ENCODE results near the gene CD1B.
"Not testable (repeated sequence)": the region's sequence is repeated elsewhere in the genome, so short reads cannot be mapped to it uniquely, and the experiment has no call there.

CD1B gene

DNA sequence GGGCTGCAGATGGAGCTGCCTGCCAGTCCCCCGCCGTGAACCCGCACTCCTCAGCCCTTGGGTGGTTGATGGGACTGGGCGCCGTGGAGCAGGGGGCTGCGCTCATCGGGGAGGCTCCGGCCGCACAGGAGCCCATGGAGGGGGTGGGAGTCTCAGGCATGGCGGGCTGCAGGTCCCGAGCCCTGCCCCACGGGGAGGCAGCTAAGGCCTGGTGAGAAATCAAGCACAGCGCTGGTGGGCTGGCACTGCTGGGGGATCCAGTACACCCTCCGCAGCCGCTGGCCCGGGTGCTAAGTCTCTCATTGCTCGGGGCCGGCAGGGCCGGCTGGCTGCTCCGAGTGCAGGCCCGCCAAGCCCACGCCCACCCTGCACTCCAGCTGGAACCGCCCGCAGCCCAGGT, 17.6 kb upstream of the CD1B start:
- DNase-seq (ENCODE audit: low spot score): not testable (repeated sequence)
- WGBS, 2 donors (ENCODE audit: extremely low coverage in 2 of 2, insufficient read length in 2 of 2, insufficient replicate concordance in 1 of 2): no CpG with 5 or more reads among the region's 24 CpGs

DNA sequence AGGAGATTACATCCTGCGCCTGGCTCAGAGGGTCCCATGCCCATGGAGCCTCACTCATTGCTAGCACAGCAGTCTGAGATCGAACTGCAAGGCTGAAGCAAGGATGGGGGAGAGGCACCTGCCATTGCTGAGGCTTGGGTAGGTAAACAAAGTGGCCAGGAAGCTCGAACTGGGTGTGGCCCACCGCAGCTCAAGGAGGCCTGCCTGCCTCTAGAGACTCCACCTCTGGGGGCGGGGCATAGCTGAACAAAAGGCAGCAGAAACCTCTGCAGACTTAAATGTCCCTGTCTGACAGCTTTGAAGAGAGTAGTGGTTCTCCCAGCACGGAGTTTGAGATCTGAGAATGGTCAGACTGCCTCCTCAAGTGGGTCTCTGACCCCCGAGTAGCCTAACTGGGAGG, 5.1 kb upstream of the CD1B start:
- H2BK12ac ChIP-seq (ENCODE audit: low read length); H2AK5ac ChIP-seq (ENCODE audit: low read depth, low read length); DNase-seq (ENCODE audit: low spot score); H3K14ac ChIP-seq (ENCODE audit: low read length); H3K36me3 ChIP-seq (replicated peaks in 1 of 2; ENCODE audit: control insufficient read depth in 2 of 2, insufficient read depth in 2 of 2, low read length in 2 of 2); H3K9ac ChIP-seq (ENCODE audit: low read depth, low read length, poor library complexity); H3K79me1 ChIP-seq (ENCODE audit: low read depth, low read length); H3K18ac ChIP-seq (ENCODE audit: low read length); H3K4ac ChIP-seq (ENCODE audit: low read length); H2BK5ac ChIP-seq (ENCODE audit: low read length); H3K4me1 ChIP-seq (ENCODE audit: control insufficient read depth in 2 of 2, insufficient read depth in 1 of 2, low read depth in 1 of 2, low read length in 2 of 2); H3K23ac ChIP-seq (ENCODE audit: low read depth, low read length, poor library complexity); H3K4me3 ChIP-seq (ENCODE audit: low read length in 2 of 2); H3K27ac ChIP-seq (replicated peaks; ENCODE audit: low read length); H2AFZ ChIP-seq (ENCODE audit: low read length); H3K27me3 ChIP-seq (ENCODE audit: control insufficient read depth in 3 of 3, insufficient read depth in 3 of 3, low read depth in 1 of 3, low read length in 3 of 3); H2BK15ac ChIP-seq (ENCODE audit: low read length); H4K8ac ChIP-seq (ENCODE audit: low read depth, low read length); H4K91ac ChIP-seq (ENCODE audit: low read depth, low read length, poor library complexity); H2BK120ac ChIP-seq (ENCODE audit: low read depth, low read length); H3K4me2 ChIP-seq (ENCODE audit: insufficient read depth, low read length, poor library complexity, severe bottlenecking); H3K9me3 ChIP-seq (replicated peaks in 1 of 2; ENCODE audit: control insufficient read depth in 2 of 2, insufficient read depth in 1 of 2, low read depth in 1 of 2, low read length in 2 of 2): not testable (repeated sequence)
- no CpG with 5 or more reads among the region's 7 CpGs for WGBS, 2 donors (ENCODE audit: extremely low coverage in 2 of 2, insufficient read length in 2 of 2, insufficient replicate concordance in 1 of 2)

More for the DNA sequence above, 17.6 kb upstream of the CD1B start:
- not testable (repeated sequence) for H4K91ac ChIP-seq (ENCODE audit: low read depth, low read length, poor library complexity); H2BK5ac ChIP-seq (ENCODE audit: low read length); H4K8ac ChIP-seq (ENCODE audit: low read depth, low read length); H2AK5ac ChIP-seq (ENCODE audit: low read depth, low read length); H3K9me3 ChIP-seq (replicated peaks in 1 of 2; ENCODE audit: control insufficient read depth in 2 of 2, insufficient read depth in 1 of 2, low read depth in 1 of 2, low read length in 2 of 2); H3K9ac ChIP-seq (ENCODE audit: low read depth, low read length, poor library complexity); H3K36me3 ChIP-seq (replicated peaks in 1 of 2; ENCODE audit: control insufficient read depth in 2 of 2, insufficient read depth in 2 of 2, low read length in 2 of 2); H3K27ac ChIP-seq (replicated peaks; ENCODE audit: low read length); H2BK15ac ChIP-seq (ENCODE audit: low read length); H3K4me2 ChIP-seq (ENCODE audit: insufficient read depth, low read length, poor library complexity, severe bottlenecking); H3K4me1 ChIP-seq (ENCODE audit: control insufficient read depth in 2 of 2, insufficient read depth in 1 of 2, low read depth in 1 of 2, low read length in 2 of 2); H2BK120ac ChIP-seq (ENCODE audit: low read depth, low read length); H3K4me3 ChIP-seq (ENCODE audit: low read length in 2 of 2); H3K18ac ChIP-seq (ENCODE audit: low read length); H3K27me3 ChIP-seq (ENCODE audit: control insufficient read depth in 3 of 3, insufficient read depth in 3 of 3, low read depth in 1 of 3, low read length in 3 of 3); H2AFZ ChIP-seq (ENCODE audit: low read length); H3K23ac ChIP-seq (ENCODE audit: low read depth, low read length, poor library complexity); H3K4ac ChIP-seq (ENCODE audit: low read length); H3K79me1 ChIP-seq (ENCODE audit: low read depth, low read length); H2BK12ac ChIP-seq (ENCODE audit: low read length); H3K14ac ChIP-seq (ENCODE audit: low read length)

DNA sequence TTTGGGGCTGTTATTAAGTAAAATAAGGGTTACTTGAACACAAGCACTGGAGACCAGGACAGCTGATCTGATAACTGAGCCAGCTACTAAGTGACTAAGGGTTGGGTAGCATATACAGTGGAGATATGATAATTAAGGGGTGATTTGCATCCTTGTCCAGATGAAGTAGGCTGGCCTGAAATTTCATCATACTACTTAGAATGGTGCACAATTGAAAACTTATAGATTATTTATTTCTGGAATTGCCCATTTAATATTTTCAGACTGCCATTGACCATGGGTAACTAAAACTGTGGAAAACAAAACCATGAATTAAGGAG, 3.8 kb upstream of the CD1B start:
- no peak overlapping the region for H2BK5ac ChIP-seq (ENCODE audit: low read length)
- H3K4me1 ChIP-seq (ENCODE audit: control insufficient read depth in 2 of 2, insufficient read depth in 1 of 2, low read depth in 1 of 2, low read length in 2 of 2): no peaks in the 10 kb centered on the region
- no peaks in the 10 kb centered on the region for H3K9me3 ChIP-seq (replicated peaks in 1 of 2; ENCODE audit: control insufficient read depth in 2 of 2, insufficient read depth in 1 of 2, low read depth in 1 of 2, low read length in 2 of 2)
- H3K18ac ChIP-seq (ENCODE audit: low read length): no peak overlapping the region
- no peak overlapping the region for H3K23ac ChIP-seq (ENCODE audit: low read depth, low read length, poor library complexity)
- H3K14ac ChIP-seq (ENCODE audit: low read length): no peak overlapping the region
- no peak overlapping the region for H4K8ac ChIP-seq (ENCODE audit: low read depth, low read length)
- H3K27ac ChIP-seq (replicated peaks; ENCODE audit: low read length): no peak overlapping the region
- no peak for DNase-seq (ENCODE audit: low spot score)
- no peak overlapping the region for H4K91ac ChIP-seq (ENCODE audit: low read depth, low read length, poor library complexity)
- no peaks in the 10 kb centered on the region for H3K27me3 ChIP-seq (ENCODE audit: control insufficient read depth in 3 of 3, insufficient read depth in 3 of 3, low read depth in 1 of 3, low read length in 3 of 3)
- H3K79me1 ChIP-seq (ENCODE audit: low read depth, low read length): no peaks in the 10 kb centered on the region
- H2AK5ac ChIP-seq (ENCODE audit: low read depth, low read length): no peak overlapping the region
- no peak overlapping the region for H3K4me2 ChIP-seq (ENCODE audit: insufficient read depth, low read length, poor library complexity, severe bottlenecking)
- H2BK120ac ChIP-seq (ENCODE audit: low read depth, low read length): no peak overlapping the region
- no peak overlapping the region for H2BK12ac ChIP-seq (ENCODE audit: low read length)
- H2BK15ac ChIP-seq (ENCODE audit: low read length): no peak overlapping the region
- H3K9ac ChIP-seq (ENCODE audit: low read depth, low read length, poor library complexity): no peak overlapping the region
- no peak overlapping the region for H2AFZ ChIP-seq (ENCODE audit: low read length)
- H3K4me3 ChIP-seq (ENCODE audit: low read length in 2 of 2): no peak overlapping the region
- no peaks in the 10 kb centered on the region for H3K36me3 ChIP-seq (replicated peaks in 1 of 2; ENCODE audit: control insufficient read depth in 2 of 2, insufficient read depth in 2 of 2, low read length in 2 of 2)
- H3K4ac ChIP-seq (ENCODE audit: low read length): no peak overlapping the region

DNA sequence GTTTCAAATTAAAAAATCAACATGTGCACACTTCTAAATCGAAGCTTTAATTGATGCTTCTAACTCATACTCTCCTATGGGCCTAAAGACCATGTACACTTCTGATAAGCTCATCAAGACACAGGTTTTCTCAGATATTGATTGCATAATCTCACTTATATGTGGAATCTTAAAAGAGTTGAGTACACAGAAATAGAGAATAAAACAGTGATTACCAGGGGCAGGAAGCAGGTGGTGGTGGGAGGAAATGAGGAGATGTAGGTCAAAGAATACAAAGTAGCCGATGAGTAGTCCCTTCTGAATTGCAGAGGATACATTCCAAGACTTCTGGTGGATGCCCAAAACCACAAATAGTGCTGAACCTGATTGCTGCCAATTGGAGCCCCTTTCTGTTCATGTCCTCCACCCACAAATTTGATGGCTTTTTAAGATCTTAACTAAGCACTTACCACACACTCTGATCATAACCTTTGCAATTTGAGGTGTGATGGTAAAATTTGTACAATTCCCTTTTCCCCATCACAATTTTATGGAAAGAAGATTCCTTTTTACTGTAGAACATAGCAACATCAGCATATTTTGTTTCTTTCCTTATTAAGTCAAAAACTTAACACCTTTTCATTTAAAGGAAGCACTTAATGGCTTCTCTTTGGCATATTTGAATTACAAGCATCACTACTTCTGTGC, 3.3 kb upstream of the CD1B start:
- no peak overlapping the region for H2BK120ac ChIP-seq (ENCODE audit: low read depth, low read length)
- no peak overlapping the region for H2BK5ac ChIP-seq (ENCODE audit: low read length)
- H3K18ac ChIP-seq (ENCODE audit: low read length): no peak overlapping the region
- no peak overlapping the region for H2AK5ac ChIP-seq (ENCODE audit: low read depth, low read length)
- H3K36me3 ChIP-seq (replicated peaks in 1 of 2; ENCODE audit: control insufficient read depth in 2 of 2, insufficient read depth in 2 of 2, low read length in 2 of 2): no peaks in the 10 kb centered on the region
- H2BK15ac ChIP-seq (ENCODE audit: low read length): no peak overlapping the region
- H3K27ac ChIP-seq (replicated peaks; ENCODE audit: low read length): no peak overlapping the region
- no CpG with 5 or more reads among the region's 2 CpGs for WGBS, 2 donors (ENCODE audit: extremely low coverage in 2 of 2, insufficient read length in 2 of 2, insufficient replicate concordance in 1 of 2)
- H2BK12ac ChIP-seq (ENCODE audit: low read length): no peak overlapping the region
- no peak overlapping the region for H3K4me3 ChIP-seq (ENCODE audit: low read length in 2 of 2)
- no peak overlapping the region for H4K91ac ChIP-seq (ENCODE audit: low read depth, low read length, poor library complexity)
- H3K4me1 ChIP-seq (ENCODE audit: control insufficient read depth in 2 of 2, insufficient read depth in 1 of 2, low read depth in 1 of 2, low read length in 2 of 2): no peaks in the 10 kb centered on the region
- H3K79me1 ChIP-seq (ENCODE audit: low read depth, low read length): no peaks in the 10 kb centered on the region
- H3K14ac ChIP-seq (ENCODE audit: low read length): no peak overlapping the region
- H3K4ac ChIP-seq (ENCODE audit: low read length): no peak overlapping the region
- no peaks in the 10 kb centered on the region for H3K27me3 ChIP-seq (ENCODE audit: control insufficient read depth in 3 of 3, insufficient read depth in 3 of 3, low read depth in 1 of 3, low read length in 3 of 3)
- H3K4me2 ChIP-seq (ENCODE audit: insufficient read depth, low read length, poor library complexity, severe bottlenecking): no peak overlapping the region
- no peak overlapping the region for H3K9ac ChIP-seq (ENCODE audit: low read depth, low read length, poor library complexity)
- H2AFZ ChIP-seq (ENCODE audit: low read length): no peak overlapping the region
- no peak overlapping the region for H3K23ac ChIP-seq (ENCODE audit: low read depth, low read length, poor library complexity)
- no peak overlapping the region for H4K8ac ChIP-seq (ENCODE audit: low read depth, low read length)
- no peak for DNase-seq (ENCODE audit: low spot score)
- H3K9me3 ChIP-seq (replicated peaks in 1 of 2; ENCODE audit: control insufficient read depth in 2 of 2, insufficient read depth in 1 of 2, low read depth in 1 of 2, low read length in 2 of 2): no peaks in the 10 kb centered on the region
